DMS153 treated with DMSO at 0.1 percent for 48 hours (cell line): ENCODE data around the gene MRNIP.

ENCODE experiments used
- DNase-seq: peaks from one replicate; lab custom pipeline; 2025; ENCODE audit not compliant: unreplicated experiment; lab: John Stamatoyannopoulos, UW

The MRNIP gene

GRCh38 chr5:179822444-179822990 is 36.1 kb downstream of the MRNIP start:
- DNase-seq = no peak

- no peak for DNase-seq
These were observed 36.6 kb downstream of the MRNIP start for GRCh38 chr5:179822059-179822432.

- peak; percentile 25 for DNase-seq
These were observed 37.1 kb downstream of the MRNIP start for GRCh38 chr5:179821298-179822058.

GRCh38 chr5:179820483-179821297 is 37.9 kb downstream of the MRNIP start, which contains the start of gene SQSTM1:
SQSTM1 (plus strand) TSS chr5:179820905; CDS start chr5:179820937, 32 bp downstream.
- DNase-seq = peak; percentile 22

- no peak for DNase-seq
These were observed 38.5 kb downstream of the MRNIP start for GRCh38 chr5:179820127-179820482.

- no peak for DNase-seq
These were observed 39.1 kb downstream of the MRNIP start for GRCh38 chr5:179819296-179820126.

- DNase-seq = peak; percentile 31
These were observed 39.8 kb downstream of the MRNIP start for GRCh38 chr5:179818746-179819295.

GRCh38 chr5:179817890-179818745 is 40.5 kb downstream of the MRNIP start:
- no peak for DNase-seq

- DNase-seq = no peak
These were observed 41.2 kb downstream of the MRNIP start for GRCh38 chr5:179817470-179817840.

GRCh38 chr5:179816796-179817469 is 41.7 kb downstream of the MRNIP start:
- no peak for DNase-seq

- DNase-seq = no peak
These were observed 42.2 kb downstream of the MRNIP start for GRCh38 chr5:179816401-179816795.

GRCh38 chr5:179815491-179816249 is 42.9 kb downstream of the MRNIP start:
- DNase-seq = no peak

GRCh38 chr5:179814090-179814489 is 44.5 kb downstream of the MRNIP start:
- DNase-seq = no peak

GRCh38 chr5:179812997-179813607 is 45.5 kb downstream of the MRNIP start:
- no peak for DNase-seq

- DNase-seq = no peak
These were observed 46.3 kb downstream of the MRNIP start for GRCh38 chr5:179812135-179812825.

- DNase-seq = no peak
These were observed 52.2 kb downstream of the MRNIP start, which contains the start of gene MGAT4B for GRCh38 chr5:179806250-179807048. MGAT4B (minus strand) TSS chr5:179806866; CDS start chr5:179806583, 283 bp downstream.
